Omental fat pad (tissue), 4 donors: ENCODE results near the gene NEK2. TPM values are rescaled to one million over a fixed set of nuclear protein-coding genes. Genes with fewer than 3 reads are reported as not detected.

Experiments
- ATAC-seq: fragments of 150-250 bp; one replicate; pipeline ENCODE4 v1.9.1; 2016; ENCODE audit warnings: mild to moderate bottlenecking, moderate library complexity; ENCODE audit not compliant: low FRiP score
- DNase-seq: peaks from one replicate; pipeline ENCODE4 v3.0.0-alpha.2; 2019; ENCODE audit warnings: low spot score
- CTCF ChIP-seq, 3 donors: fragments of 450-650 bp; IDR thresholded peaks; one replicate each; pipeline ENCODE4 v1.5.1; 2016 to 2017; ENCODE audit warnings: antibody characterized with exemption in 3 of 3, mild to moderate bottlenecking in 3 of 3, moderate library complexity in 2 of 3
- total RNA-seq, 4 donors: library from RNA; depleted of rRNA; stranded (reverse); fragments of >200 nt; gene quantifications; one replicate each; pipeline ENCODE4 v1.1.0, GENCODE V29; 2016

The NEK2 gene
- total RNA-seq, 4 donors from 2014 or later = 0.47 to 0.60 TPM; not detected in 2

- DNase-seq = no peak
- TF ChIP-seq CTCF (IDR thresholded peaks at IDR 0.05) = no peak
- ATAC-seq = no peak
Measured at GRCh38 chr1:211713231-211713630, 37.8 kb upstream of the NEK2 start.

- no peak for ATAC-seq
- DNase-seq = no peak
- no peak for TF ChIP-seq CTCF (IDR thresholded peaks at IDR 0.05)
Measured at GRCh38 chr1:211711315-211711705, 35.9 kb upstream of the NEK2 start.

- TF ChIP-seq CTCF (IDR thresholded peaks at IDR 0.05) = no peak
- no peak for ATAC-seq
- DNase-seq = no peak
Measured at GRCh38 chr1:211710566-211711314, 35.3 kb upstream of the NEK2 start.

GRCh38 chr1:211708926-211709325 lies 33.5 kb upstream of the NEK2 start:
- DNase-seq = no peak

GRCh38 chr1:211708006-211708405 lies 32.6 kb upstream of the NEK2 start:
- no peak for ATAC-seq
- DNase-seq = no peak
- no peak for TF ChIP-seq CTCF (IDR thresholded peaks at IDR 0.05)

More at GRCh38 chr1:211708926-211709325, 33.5 kb upstream of the NEK2 start:
- ATAC-seq = no peak
- no peak for TF ChIP-seq CTCF (IDR thresholded peaks at IDR 0.05)

GRCh38 chr1:211705467-211706091 lies 30.2 kb upstream of the NEK2 start:
- no peak for TF ChIP-seq CTCF (IDR thresholded peaks at IDR 0.05)
- no peak for DNase-seq
- no peak for ATAC-seq

GRCh38 chr1:211704543-211704942 lies 29.1 kb upstream of the NEK2 start:
- no peak for ATAC-seq
- no peak for DNase-seq
- no peak for TF ChIP-seq CTCF (IDR thresholded peaks at IDR 0.05)
